ENCODE measurements around the gene GPBP1. TPM values are rescaled to one million over a fixed set of nuclear protein-coding genes. Genes with fewer than 3 reads are reported as not detected.

The GPBP1 gene
- total RNA-seq, 1 experiment from 2014 or later = 54.4 TPM

GRCh38 chr5:57179262-57180200, 5.7 kb downstream of the GPBP1 start:
- H3K4me1 ChIP-seq (ENCODE audit: control insufficient read depth, insufficient read depth, low read length) = peaks cover 8% of the 10 kb centered on the region; the same call in 1 of the 2 replicates
- H3K27me3 ChIP-seq (ENCODE audit: control insufficient read depth, insufficient read depth, low read length) = no peaks in the 10 kb centered on the region
- H3K27ac ChIP-seq (ENCODE audit: low read length) = 0 out of 2 replicates have a peak overlapping the region, but pooled peaks have one; percentile 37
- peak overlapping the region; percentile 98; a peak in 3 of 4 replicates for H3K4me3 ChIP-seq (ENCODE audit: low read depth in 2 of 2, low read length in 2 of 2)
- ATAC-seq = no peak
- TF ChIP-seq SIN3A (IDR thresholded peaks at IDR 0.05; ENCODE audit: borderline replicate concordance, insufficient read depth, low read depth, low read length) = no peak
- TF ChIP-seq POLR2AphosphoS5 (IDR thresholded peaks at IDR 0.05; ENCODE audit: low read depth, low read length) = no peak
- no peak for TF ChIP-seq CTCF (IDR thresholded peaks at IDR 0.05)
- no peak for TF ChIP-seq REST (IDR thresholded peaks at IDR 0.05; ENCODE audit: insufficient read depth in 1 of 2, low read depth in 2 of 2, low read length in 1 of 2)
- TF ChIP-seq TCF7L2 (IDR thresholded peaks at IDR 0.05; ENCODE audit: low read depth, low read length) = no peak
- in situ Hi-C loops (cut with HindIII; ENCODE audit: low pct_unique_long_range_greater_than_20kb, low sequenced_read_pairs) = no loop called here
- BruUV-seq (replicated peaks) = no TSS peak
- no peak for DNase-seq (ENCODE audit: low read depth, low spot score)
- H3K36me3 ChIP-seq (ENCODE audit: control insufficient read depth, insufficient read depth, low read length) = peaks cover 14% of the 10 kb centered on the region
- intact Hi-C loops (cut with micrococcal nuclease; ENCODE audit: unreplicated experiment) = no loop called here
- CTCF ChIA-PET = interaction anchor here (0.6 kb wide), 1 partner anchor 228 kb away, joined by 3 read pairs; the partner anchor contains the start of gene MIER3
- no peaks in the 10 kb centered on the region for H3K9me3 ChIP-seq (ENCODE audit: control insufficient read depth, insufficient read depth, low read depth, low read length)
- POLR2A ChIA-PET = no interaction called here

- BruUV-seq (replicated peaks) = no TSS peak
- Histone ChIP-seq H3K27me3 (ENCODE audit: control insufficient read depth, insufficient read depth, low read length) (no peaks in the 10 kb centered on the region), H3K9me3 (ENCODE audit: control insufficient read depth, insufficient read depth, low read depth, low read length) (no peaks in the 10 kb centered on the region), H3K4me3 (ENCODE audit: low read depth in 2 of 2, low read length in 2 of 2) (no peak overlapping the region), H3K27ac (ENCODE audit: low read length) (no peak overlapping the region), H3K36me3 (ENCODE audit: control insufficient read depth, insufficient read depth, low read length) (peaks cover 8% of the 10 kb centered on the region; the same call in 1 of the 2 replicates), H3K4me1 (ENCODE audit: control insufficient read depth, insufficient read depth, low read length) (peaks cover 11% of the 10 kb centered on the region)
- intact Hi-C loops (cut with micrococcal nuclease; ENCODE audit: unreplicated experiment) (no loop called here), in situ Hi-C loops (cut with HindIII; ENCODE audit: low pct_unique_long_range_greater_than_20kb, low sequenced_read_pairs) (no loop called here)
- ChIA-PET CTCF (no interaction called here), POLR2A (interaction anchor here (0.7 kb wide), 1 partner anchor 10 kb away, joined by 3 read pairs; no protein-coding TSS in a partner anchor)
- ATAC-seq (no peak), DNase-seq (ENCODE audit: low read depth, low spot score) (no peak)
- TF ChIP-seq CTCF (IDR thresholded peaks at IDR 0.05) (no peak), SIN3A (IDR thresholded peaks at IDR 0.05; ENCODE audit: borderline replicate concordance, insufficient read depth, low read depth, low read length) (no peak), POLR2AphosphoS5 (IDR thresholded peaks at IDR 0.05; ENCODE audit: low read depth, low read length) (no peak), TCF7L2 (IDR thresholded peaks at IDR 0.05; ENCODE audit: low read depth, low read length) (no peak)
Observed at GRCh38 chr5:57181154-57181553, 7.3 kb downstream of the GPBP1 start.
